WERI-Rb-1 (cell line): ENCODE results near the gene ARL14.

Experiments used
- DNase-seq: peaks from one replicate; pipeline ENCODE4 v3.0.0-alpha.2; 2020
- H3K27ac ChIP-seq: fragments of 250-450 bp; sonication (Bioruptor Pico); 2 replicates; pipeline ENCODE4 v1.5.1; 2020; ENCODE audit warnings: mild to moderate bottlenecking, moderate library complexity
- H3K27me3 ChIP-seq: fragments of 250-450 bp; sonication (Bioruptor Pico); 2 replicates; pipeline ENCODE4 v1.5.1; 2021; ENCODE audit warnings: mild to moderate bottlenecking, low read depth, moderate library complexity; ENCODE audit not compliant: insufficient read depth, severe bottlenecking
- H3K36me3 ChIP-seq: fragments of 250-450 bp; sonication (Bioruptor Pico); 2 replicates; pipeline ENCODE4 v1.5.1; 2020; ENCODE audit warnings: mild to moderate bottlenecking, moderate library complexity
- H3K4me3 ChIP-seq: 2 replicates; pipeline ENCODE4 v1.5.1; 2011; ENCODE audit warnings: low read depth, mild to moderate bottlenecking, control low read depth, low read length
- H3K9me3 ChIP-seq: fragments of 250-450 bp; sonication (Bioruptor Pico); 2 replicates; pipeline ENCODE4 v1.5.1; 2021; ENCODE audit warnings: mild to moderate bottlenecking, moderate library complexity; ENCODE audit not compliant: severe bottlenecking
- TF ChIP-seq, protein P1 (sequence below): IDR thresholded peaks from 2 replicates; pipeline ENCODE4 v1.5.1; 2011; ENCODE audit warnings: low read depth, mild to moderate bottlenecking, control low read depth, inconsistent platforms, low read length

Gene ARL14

DNA sequence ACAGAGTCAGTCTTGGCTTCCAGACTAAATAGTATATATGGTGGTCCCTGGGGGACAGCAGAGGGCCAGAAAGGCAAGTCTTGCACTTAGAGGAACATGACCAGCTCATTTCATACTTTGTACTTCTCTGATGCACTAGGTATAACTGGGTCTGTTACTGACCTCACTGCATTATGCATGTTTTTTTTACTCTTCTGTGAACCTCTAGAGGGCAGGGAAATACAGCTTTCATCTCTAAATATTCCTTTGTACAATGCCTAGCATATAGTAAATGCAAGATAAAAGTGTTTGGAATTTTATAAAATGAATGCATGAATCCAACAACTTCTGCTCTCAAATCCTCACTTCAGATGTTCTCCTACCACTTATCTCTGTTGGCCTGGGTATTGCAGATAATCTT, 23.4 kb upstream of the ARL14 start:
- Histone ChIP-seq H3K27ac (no peak overlapping the region), H3K27me3 (no peaks in the 10 kb centered on the region), H3K36me3 (no peaks in the 10 kb centered on the region), H3K4me3 (no peak overlapping the region), H3K9me3 (peaks cover 3% of the 10 kb centered on the region)
- TF ChIP-seq, protein P1, sequence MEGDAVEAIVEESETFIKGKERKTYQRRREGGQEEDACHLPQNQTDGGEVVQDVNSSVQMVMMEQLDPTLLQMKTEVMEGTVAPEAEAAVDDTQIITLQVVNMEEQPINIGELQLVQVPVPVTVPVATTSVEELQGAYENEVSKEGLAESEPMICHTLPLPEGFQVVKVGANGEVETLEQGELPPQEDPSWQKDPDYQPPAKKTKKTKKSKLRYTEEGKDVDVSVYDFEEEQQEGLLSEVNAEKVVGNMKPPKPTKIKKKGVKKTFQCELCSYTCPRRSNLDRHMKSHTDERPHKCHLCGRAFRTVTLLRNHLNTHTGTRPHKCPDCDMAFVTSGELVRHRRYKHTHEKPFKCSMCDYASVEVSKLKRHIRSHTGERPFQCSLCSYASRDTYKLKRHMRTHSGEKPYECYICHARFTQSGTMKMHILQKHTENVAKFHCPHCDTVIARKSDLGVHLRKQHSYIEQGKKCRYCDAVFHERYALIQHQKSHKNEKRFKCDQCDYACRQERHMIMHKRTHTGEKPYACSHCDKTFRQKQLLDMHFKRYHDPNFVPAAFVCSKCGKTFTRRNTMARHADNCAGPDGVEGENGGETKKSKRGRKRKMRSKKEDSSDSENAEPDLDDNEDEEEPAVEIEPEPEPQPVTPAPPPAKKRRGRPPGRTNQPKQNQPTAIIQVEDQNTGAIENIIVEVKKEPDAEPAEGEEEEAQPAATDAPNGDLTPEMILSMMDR: no peak
- DNase-seq: no peak

DNA sequence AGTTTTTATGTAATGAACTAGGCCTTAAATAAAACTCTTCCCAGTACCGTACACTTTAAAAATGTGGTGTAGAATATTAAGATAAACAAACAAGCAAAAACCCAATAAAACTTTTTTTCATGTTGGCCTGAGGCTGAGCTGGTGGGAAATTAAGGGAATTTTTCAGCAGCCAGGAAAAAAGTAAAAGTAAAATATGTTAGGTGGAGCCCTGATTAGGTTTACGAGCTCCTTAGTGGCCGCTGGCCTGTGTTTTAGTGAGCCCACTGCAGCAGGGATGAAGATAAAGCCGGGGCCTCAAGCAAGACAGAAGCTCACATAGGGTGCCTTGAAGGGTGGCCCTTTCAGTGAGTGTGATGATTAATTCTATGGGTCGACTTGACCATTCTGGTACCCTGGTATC, 16.1 kb upstream of the ARL14 start:
- TF ChIP-seq, protein P1: no peak
- peak overlapping the region; percentile 40 for H3K27ac ChIP-seq
- no peak for DNase-seq
- H3K4me3 ChIP-seq: no peak overlapping the region
- H3K36me3 ChIP-seq: no peaks in the 10 kb centered on the region
- no peaks in the 10 kb centered on the region for H3K9me3 ChIP-seq
- H3K27me3 ChIP-seq: no peaks in the 10 kb centered on the region

DNA sequence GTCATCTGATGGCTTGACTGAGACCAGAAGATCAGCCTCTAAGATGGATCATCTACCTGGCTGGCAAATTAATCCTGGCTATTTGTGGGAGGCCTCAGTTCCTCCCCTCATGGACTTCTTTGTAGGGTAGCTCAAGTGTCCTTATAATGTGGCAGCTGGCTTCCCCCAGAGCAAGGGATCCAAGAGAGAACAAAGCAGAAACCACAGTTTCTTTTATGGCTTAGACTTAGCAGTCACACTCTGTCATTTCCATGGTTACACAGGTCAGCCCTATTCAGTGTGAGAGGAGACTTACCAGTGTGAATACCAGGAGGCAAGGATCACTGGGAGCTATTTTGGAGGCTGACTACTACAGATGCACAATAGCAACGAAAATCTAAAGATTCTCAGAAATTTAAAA, 15.3 kb upstream of the ARL14 start:
- peak; percentile 79 for DNase-seq
- no peaks in the 10 kb centered on the region for H3K36me3 ChIP-seq

DNA sequence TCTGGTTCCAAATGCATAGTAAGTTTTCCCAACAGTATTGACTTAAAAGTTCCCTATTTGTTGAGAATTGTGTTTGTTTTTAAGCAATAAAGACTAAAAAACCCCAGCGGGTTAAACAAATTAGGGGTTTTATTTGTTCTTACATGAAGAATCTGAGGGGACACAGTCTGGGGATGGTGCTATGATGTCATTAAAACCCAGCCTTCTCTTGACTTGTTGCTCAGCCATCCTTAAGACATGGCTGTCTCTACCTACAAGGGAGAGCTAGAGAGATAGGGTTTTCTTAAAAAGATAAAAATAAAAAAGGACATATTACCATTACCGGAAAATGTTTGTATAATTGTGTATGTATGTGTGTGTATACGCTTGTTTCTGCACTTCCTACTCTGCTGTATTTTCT, 11.7 kb upstream of the ARL14 start:
- no peak for DNase-seq
- Histone ChIP-seq H3K27me3 (no peaks in the 10 kb centered on the region), H3K36me3 (no peaks in the 10 kb centered on the region), H3K9me3 (no peaks in the 10 kb centered on the region), H3K4me3 (no peak overlapping the region), H3K27ac (no peak overlapping the region)
- TF ChIP-seq, protein P1: no peak

More for the DNA sequence above, 15.3 kb upstream of the ARL14 start:
- no peaks in the 10 kb centered on the region for H3K27me3 ChIP-seq
- peak overlapping the region; percentile 40 for H3K27ac ChIP-seq
- H3K9me3 ChIP-seq: no peaks in the 10 kb centered on the region
- TF ChIP-seq, protein P1: no peak
- no peak overlapping the region for H3K4me3 ChIP-seq

DNA sequence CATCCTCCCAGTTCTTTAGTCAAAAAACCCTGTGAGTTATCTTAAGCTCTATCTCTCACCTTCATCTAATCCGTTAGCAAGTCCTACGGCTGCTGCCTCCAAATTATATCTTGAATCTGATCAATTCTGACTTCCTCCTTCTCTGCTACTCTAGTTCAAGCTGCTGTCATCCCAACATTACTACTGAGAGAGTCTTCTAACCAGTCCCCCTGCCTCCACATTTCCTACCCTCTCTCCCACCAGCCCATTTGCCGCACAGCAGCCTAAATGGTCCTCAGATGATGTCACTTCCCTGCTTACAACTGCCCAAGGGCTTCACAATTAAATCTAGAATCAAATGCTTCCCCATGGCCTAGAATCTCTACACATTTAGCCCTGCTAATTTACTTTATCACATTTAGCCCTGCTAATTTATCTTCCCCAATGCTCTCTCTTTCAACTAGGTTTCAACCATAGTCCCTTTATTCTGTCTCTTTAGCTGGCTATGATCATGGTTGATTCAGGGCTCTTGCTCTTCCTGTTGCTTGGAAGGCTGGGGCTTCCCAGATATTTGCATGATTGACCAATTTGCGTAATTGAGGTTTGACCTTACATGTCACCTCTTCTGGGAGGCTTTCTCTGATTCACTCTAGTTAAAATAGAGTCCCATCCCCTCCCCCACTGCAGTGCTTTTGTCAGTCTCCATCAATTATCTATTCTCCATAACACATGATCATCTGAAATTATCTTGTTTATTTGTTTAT, 11.0 kb upstream of the ARL14 start:
- no peak overlapping the region for H3K27ac ChIP-seq
- H3K27me3 ChIP-seq: no peaks in the 10 kb centered on the region
- H3K4me3 ChIP-seq: no peak overlapping the region
- no peaks in the 10 kb centered on the region for H3K9me3 ChIP-seq
- TF ChIP-seq, protein P1: no peak
- no peak for DNase-seq
- H3K36me3 ChIP-seq: no peaks in the 10 kb centered on the region

DNA sequence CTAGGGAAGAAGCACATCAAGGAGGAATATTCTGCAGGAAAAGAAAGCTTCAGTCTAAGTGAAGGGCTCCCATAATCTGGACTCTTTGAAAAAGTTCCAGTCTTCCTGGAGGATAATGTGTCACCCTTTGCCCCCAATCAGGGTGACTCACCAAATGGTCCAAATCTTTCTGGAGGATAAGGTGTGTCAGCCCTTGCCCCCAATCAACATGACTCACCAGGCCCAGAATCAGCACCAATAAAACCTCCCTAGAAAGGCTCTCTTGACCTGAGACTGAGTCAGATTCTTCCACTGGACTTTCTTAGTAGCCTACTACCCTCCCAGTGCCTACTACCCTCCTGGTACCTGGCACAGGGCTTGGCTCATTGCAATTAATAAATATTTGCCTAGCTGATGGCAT, 9.5 kb upstream of the ARL14 start:
- Histone ChIP-seq H3K4me3 (no peak overlapping the region), H3K36me3 (no peaks in the 10 kb centered on the region), H3K27me3 (no peaks in the 10 kb centered on the region), H3K9me3 (no peaks in the 10 kb centered on the region), H3K27ac (no peak overlapping the region)
- no peak for DNase-seq
- TF ChIP-seq, protein P1: no peak
